NCI-H2227 (cell line): ENCODE results near the gene CFAP73.
"Not testable (repeated sequence)": the region's sequence is repeated elsewhere in the genome, so short reads cannot be mapped to it uniquely, and the experiment has no call there.

Source experiments
- DNase-seq: peaks from one replicate; lab custom pipeline; 2025; ENCODE audit not compliant: unreplicated experiment; lab: John Stamatoyannopoulos, UW

CFAP73 gene

DNA sequence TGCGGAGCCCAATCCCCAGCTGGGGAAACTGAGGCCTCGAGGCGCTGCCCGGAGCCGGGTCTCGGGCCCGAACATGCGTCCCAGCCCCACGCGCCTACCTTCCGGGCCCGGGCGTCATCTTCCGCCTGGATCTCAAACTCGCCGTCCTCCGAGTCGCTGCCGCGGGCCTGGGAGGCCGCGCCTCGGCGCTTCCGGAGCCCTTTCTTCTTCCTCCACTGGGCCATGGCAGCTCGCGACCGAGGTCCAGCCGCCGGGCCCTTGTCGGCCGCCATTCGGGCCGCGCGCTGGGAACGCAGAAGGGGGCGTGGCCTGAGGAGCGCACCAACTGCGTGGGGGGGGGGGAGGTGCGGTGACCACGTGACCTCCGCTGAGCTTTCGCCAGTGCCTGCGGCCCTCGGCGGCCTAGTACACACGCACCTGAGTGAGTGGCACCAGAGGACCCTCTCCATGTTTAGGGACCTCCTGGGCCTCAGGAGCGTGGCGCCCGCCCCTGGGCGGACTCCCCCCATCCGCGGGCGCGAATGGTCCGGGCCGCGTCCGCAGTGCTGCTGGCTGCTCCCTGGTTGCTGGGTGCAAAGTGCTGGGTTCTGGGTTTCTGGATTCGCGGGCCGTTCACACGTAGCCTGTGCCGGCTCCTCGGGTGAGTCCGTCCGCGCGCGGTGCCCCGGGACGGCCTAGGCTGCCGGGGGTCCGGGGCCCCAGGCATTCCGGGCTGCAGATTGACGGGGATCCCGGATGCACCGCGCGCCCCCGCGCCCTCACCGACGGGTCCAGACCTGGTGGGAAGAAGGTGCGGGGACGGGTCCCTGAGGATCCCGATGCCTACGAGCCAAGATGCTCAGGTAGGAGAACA, 35.9 kb downstream of the CFAP73 start, which contains the start of the genes DDX54 and RITA1:
DDX54 (minus strand) TSS at position 299 of the 853 bp plus-strand sequence; CDS start at position 272, 27 bp downstream.
RITA1 (plus strand) TSS at position 542 of the 853 bp plus-strand sequence. CDS start 1,026 bp downstream, outside the sequence.
- DNase-seq: peak; percentile 85

GRCh38 chr12:113186033-113186365, 36.5 kb downstream of the CFAP73 start:
- DNase-seq: peak; percentile 52

GRCh38 chr12:113186666-113187325, 37.3 kb downstream of the CFAP73 start:
- no peak for DNase-seq

GRCh38 chr12:113189361-113189760, 39.8 kb downstream of the CFAP73 start:
- DNase-seq: no peak

- DNase-seq: peak; percentile 32
Observed at GRCh38 chr12:113190761-113191160, 41.2 kb downstream of the CFAP73 start.

GRCh38 chr12:113191227-113191626, 41.7 kb downstream of the CFAP73 start:
- no peak for DNase-seq

- DNase-seq: no peak
Observed at GRCh38 chr12:113194971-113195391, 45.5 kb downstream of the CFAP73 start.

GRCh38 chr12:113195598-113195997, 46.1 kb downstream of the CFAP73 start:
- no peak for DNase-seq

- no peak for DNase-seq
Observed at GRCh38 chr12:113196582-113196981, 47.1 kb downstream of the CFAP73 start.

DNA sequence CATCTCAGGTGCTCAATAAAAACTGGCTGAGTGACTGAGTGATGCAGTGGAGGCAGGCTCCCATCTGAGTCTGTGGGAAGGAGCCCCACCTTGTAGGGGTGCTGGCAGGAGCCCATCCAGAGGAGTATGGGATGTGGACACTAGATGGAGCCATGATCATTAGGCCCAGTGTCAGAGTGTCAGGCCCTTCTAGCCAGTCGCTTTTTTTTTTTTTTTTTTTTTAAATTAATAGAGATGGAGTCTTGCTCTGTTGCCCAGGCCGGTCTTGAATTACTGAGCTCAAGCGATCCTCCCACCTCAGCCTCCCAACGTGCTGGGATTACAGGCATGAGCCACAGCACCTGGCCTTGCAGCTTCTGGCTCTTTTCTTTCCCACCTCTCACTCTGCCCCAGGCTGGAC, 47.5 kb downstream of the CFAP73 start:
- DNase-seq: peak; percentile 16

DNA sequence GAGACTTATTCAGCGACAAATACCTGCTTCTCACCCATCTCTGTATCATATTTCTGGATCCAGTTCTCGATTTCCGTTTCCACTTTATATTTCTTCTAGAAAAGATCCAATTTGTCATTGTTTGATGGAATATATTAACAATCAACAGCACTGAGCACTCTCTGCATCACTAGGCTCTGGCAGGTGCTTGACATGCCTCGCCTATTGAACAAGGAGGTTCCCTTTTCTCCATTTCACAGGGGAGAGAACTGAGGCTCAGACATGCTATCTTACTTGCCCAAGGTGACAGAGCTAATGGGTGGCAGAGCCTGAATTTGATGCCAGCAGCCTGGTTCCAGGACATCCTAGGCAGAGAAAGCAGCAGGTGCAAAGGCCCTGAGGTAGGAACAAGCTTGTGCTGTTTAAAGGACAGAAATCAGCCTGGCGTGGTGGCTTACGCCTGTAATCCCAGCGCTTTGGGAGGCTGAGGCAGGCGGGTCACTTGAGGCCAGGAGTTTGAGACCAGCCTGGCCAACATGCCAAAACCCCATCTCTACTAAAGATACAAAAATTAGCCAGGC, 48.1 kb downstream of the CFAP73 start:
- no peak for DNase-seq

- DNase-seq: no peak
Observed at GRCh38 chr12:113198296-113198695, 48.8 kb downstream of the CFAP73 start.

- DNase-seq: no peak
Observed at GRCh38 chr12:113200021-113200797, 50.7 kb downstream of the CFAP73 start.

- no peak for DNase-seq
Observed at GRCh38 chr12:113201187-113202177, 52.0 kb downstream of the CFAP73 start.

GRCh38 chr12:113202300-113203075, 53.0 kb downstream of the CFAP73 start:
- no peak for DNase-seq

DNA sequence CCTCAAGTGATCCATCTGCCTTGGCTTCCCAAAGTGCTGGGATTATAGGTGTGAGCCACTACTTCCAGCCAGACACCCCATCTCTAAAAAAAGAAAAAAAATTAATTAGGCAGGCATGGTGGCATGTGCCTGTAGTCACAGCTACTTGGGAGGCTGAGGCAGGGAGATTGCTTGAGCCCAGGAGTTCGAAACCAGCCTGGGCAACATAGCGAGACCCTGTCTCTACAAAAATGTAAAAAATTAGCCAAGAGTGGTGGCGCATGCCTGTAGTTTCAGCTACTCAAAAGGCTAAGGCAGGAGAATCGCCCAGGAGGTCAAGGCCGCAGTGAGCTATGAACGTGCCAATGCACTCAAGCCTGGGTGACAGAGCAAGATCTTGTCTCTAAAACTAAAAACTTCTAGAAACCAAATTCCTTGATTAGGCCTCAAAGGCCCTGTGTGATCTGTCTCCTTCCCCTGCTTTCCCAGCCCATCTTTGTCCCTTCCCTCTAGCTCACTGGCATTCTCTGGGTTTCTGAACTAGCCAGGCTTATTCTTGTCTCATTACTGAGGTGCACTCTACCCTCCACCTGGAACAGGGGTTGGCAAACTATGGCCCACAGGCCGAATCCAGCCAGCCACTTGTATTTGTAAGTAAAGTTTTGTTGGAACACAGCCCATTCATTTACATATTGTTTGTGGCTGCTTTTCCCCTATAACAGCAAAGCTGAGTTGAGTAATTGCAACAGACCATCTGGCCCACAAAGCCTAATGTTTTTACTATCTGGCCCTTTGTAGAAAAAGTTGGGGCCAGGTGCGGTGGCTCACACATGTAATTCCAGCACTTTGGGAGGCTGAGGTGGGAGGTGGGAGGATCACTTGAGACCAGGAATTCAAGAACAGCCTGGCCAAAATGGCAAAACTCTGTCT, 54.6 kb downstream of the CFAP73 start:
- DNase-seq: no peak

DNA sequence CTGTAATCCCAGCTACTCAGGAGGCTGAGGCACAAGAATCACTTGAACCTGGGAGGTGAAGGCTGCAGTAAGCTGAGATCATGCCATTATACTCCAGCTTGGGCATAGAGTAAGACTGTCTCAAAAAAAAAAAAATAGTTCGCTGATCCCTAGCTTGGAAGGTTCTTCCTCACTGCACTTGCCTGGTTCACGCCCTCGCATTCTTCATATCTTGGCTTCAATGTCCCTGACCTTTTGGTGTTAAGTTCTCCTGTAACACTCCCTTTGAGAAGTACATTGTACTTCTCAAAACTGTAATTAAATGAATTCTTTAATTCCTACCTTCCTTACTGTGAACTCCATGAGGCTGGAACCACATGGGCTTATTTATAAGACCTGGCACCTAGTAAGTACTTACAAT, 55.3 kb downstream of the CFAP73 start:
- DNase-seq: no peak

- DNase-seq: not testable (repeated sequence)
Observed at GRCh38 chr12:113206802-113207201, 57.3 kb downstream of the CFAP73 start.
